Measurements from ENCODE around the gene PARP9. TPM values are rescaled to one million over a fixed set of nuclear protein-coding genes. Genes with fewer than 3 reads are reported as not detected.

PARP9 gene
- total and polyA plus RNA-seq, 7 donors, result 6.5 to 18.9 (median 10.8) TPM

GRCh38 chr3:122594025-122594424 lies 29.9 kb upstream of the PARP9 start:
- Histone ChIP-seq H3K9me3 (no peaks in the 10 kb centered on the region), H3K36me3 (ENCODE audit: insufficient read depth in 1 of 2, low read depth in 1 of 2) (no peaks in the 10 kb centered on the region), H3K27me3 (ENCODE audit: insufficient read depth in 3 of 3, low read length in 2 of 3) (no peaks in the 10 kb centered on the region), H3K4me1 (peaks cover 10% of the 10 kb centered on the region), H3K27ac (no peak overlapping the region), H3K4me3 (no peak overlapping the region)
- no peak for DNase-seq
- no peak for TF ChIP-seq CTCF (IDR thresholded peaks at IDR 0.05)
- intact Hi-C loops (cut with DNase I), result no loop called here
- peak in 1 of 4 donors; percentile 80 for ATAC-seq

DNA sequence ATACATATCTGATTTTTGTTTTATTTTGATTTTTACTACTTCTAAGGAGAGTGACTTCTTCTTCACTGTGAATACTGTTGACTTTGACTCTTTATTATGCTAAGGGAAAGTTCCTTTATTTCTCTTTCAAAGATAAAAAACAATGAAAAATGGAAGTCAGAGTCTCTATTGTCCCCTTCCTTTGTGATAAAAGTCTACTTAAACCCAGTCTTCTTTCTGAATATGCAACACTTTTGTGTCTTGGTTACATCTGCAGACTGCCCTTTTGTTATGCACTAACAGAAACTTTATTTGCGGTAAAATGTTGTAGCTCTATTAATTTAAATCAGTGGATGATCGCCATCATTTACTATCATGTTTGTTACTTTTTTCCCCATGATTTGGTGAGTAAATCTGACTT lies 26.5 kb upstream of the PARP9 start:
- no peak for TF ChIP-seq CTCF (IDR thresholded peaks at IDR 0.05)
- Histone ChIP-seq H3K27me3 (ENCODE audit: insufficient read depth in 3 of 3, low read length in 2 of 3) (no peaks in the 10 kb centered on the region), H3K9me3 (no peaks in the 10 kb centered on the region), H3K36me3 (ENCODE audit: insufficient read depth in 1 of 2, low read depth in 1 of 2) (no peaks in the 10 kb centered on the region), H3K4me1 (peaks cover 10% of the 10 kb centered on the region), H3K27ac (no peak overlapping the region), H3K4me3 (no peak overlapping the region)
- intact Hi-C loops (cut with DNase I), result no loop called here
- ATAC-seq (no peak), DNase-seq (no peak)
- 91 to 97% (median 93%) methylated on average over 2 of the region's 2 CpGs for WGBS, 3 donors

GRCh38 chr3:122589297-122589696 lies 25.2 kb upstream of the PARP9 start:
- peaks cover 6% of the 10 kb centered on the region for H3K4me1 ChIP-seq
- H3K36me3 ChIP-seq (ENCODE audit: insufficient read depth in 1 of 2, low read depth in 1 of 2), result no peaks in the 10 kb centered on the region
- intact Hi-C loops (cut with DNase I), result no loop called here
- no peaks in the 10 kb centered on the region for H3K27me3 ChIP-seq (ENCODE audit: insufficient read depth in 3 of 3, low read length in 2 of 3)
- ATAC-seq (no peak), DNase-seq (no peak)
- TF ChIP-seq CTCF (IDR thresholded peaks at IDR 0.05), result no peak
- no peak overlapping the region for H3K4me3 ChIP-seq
- no peak overlapping the region for H3K27ac ChIP-seq
- 70 to 82% (median 71%) methylated on average over 5 of the region's 5 CpGs for WGBS, 3 donors
- no peaks in the 10 kb centered on the region for H3K9me3 ChIP-seq

DNA sequence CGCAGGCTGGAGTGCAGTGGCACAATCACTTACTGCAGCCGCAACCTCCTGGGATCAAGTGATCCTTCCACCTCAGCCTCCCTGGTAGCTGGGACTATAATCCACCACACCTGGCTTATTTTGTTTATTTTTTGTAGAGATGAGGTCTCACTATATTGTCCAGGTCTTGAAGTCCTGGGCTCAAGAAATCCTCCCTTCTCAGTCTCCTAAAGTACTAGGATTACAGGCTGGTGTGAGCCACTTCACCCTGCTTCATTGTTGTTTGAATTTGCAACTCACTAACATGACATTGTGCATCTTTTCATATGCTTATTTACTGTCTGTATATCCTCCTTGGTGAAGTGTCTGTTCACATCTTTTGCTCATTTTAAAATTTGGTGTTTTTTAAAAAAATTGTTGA lies 23.5 kb upstream of the PARP9 start:
- no peak for DNase-seq
- Histone ChIP-seq H3K27ac (no peak overlapping the region), H3K27me3 (ENCODE audit: insufficient read depth in 3 of 3, low read length in 2 of 3) (no peaks in the 10 kb centered on the region), H3K4me3 (no peak overlapping the region), H3K9me3 (no peaks in the 10 kb centered on the region), H3K4me1 (no peaks in the 10 kb centered on the region), H3K36me3 (ENCODE audit: insufficient read depth in 1 of 2, low read depth in 1 of 2) (no peaks in the 10 kb centered on the region)
- no peak for ATAC-seq
- 29 to 50% (median 50%) methylated on average over 2 of the region's 2 CpGs for WGBS, 3 donors
- no peak for TF ChIP-seq CTCF (IDR thresholded peaks at IDR 0.05)
- intact Hi-C loops (cut with DNase I), result no loop called here

DNA sequence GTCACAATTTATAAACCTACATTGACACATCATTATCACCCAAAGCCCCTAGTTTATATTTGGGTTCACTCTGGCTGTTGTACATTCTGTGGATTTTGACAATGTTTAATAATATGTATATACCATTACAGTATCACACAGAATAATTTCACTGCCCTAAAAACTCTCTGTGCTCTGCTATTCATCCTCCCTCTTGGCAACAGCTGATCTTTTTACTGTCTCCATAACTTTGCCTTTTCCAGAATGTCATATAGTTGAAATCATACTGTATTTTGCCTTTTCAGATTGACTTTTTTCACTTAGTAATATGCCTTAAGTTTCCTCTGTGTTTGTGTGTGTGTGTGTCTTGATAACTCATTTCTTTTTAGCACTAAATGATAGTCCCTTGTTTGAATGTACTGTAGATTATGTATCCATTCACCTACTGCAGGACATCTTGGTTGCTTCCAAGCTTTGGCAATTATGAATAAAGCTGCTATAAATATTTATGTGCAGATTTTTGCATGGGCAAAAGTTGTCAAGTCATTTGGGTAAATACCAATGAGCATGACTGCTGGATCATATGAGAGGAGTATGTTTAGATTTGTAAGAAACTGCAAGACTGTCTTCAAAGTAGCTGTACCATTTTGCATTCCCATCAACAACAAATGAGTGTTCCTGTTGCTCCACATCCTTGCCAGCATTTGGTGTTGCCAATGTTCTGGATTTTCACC lies 22.8 kb upstream of the PARP9 start:
- Histone ChIP-seq H3K4me3 (no peak overlapping the region), H3K9me3 (peaks cover 6% of the 10 kb centered on the region), H3K27ac (no peak overlapping the region), H3K4me1 (no peaks in the 10 kb centered on the region), H3K36me3 (ENCODE audit: insufficient read depth in 1 of 2, low read depth in 1 of 2) (no peaks in the 10 kb centered on the region), H3K27me3 (ENCODE audit: insufficient read depth in 3 of 3, low read length in 2 of 3) (no peaks in the 10 kb centered on the region)
- no peak for DNase-seq
- TF ChIP-seq CTCF (IDR thresholded peaks at IDR 0.05), result no peak
- intact Hi-C loops (cut with DNase I), result no loop called here
- ATAC-seq, result no peak
